Activated T-helper 2 cell treated with anti-CD3 and anti-CD28 coated beads, Interferon-gamma antibody, Interleukin-2, Interleukin-4, amounts not matched to agents 10 μg/mL and 5 μg/mL and 100 μg/mL, durations not matched to agents 14 hours and 24 hours and 36 hours (primary cell): ENCODE data around the gene PHOX2B. TPM values are rescaled to one million over a fixed set of nuclear protein-coding genes. Genes with fewer than 3 reads are reported as not detected.

Experiments
- total RNA-seq: library from RNA; stranded (reverse); gene quantifications from 2 replicates; pipeline ENCODE4 v1.2.3, GENCODE V29; 2022

PHOX2B gene
- total RNA-seq, 1 donor from 2014 or later = not detected

Other genes starting within 250 kb of the PHOX2B start
- gene LIMCH1, start 210.6 kb downstream of the PHOX2B start, total RNA-seq = not detected in 2 replicates
- gene TMEM33, start 186.7 kb upstream of the PHOX2B start, total RNA-seq = 76.7 and 84.0 TPM in 2 replicates
- 0.11 and 0.18 TPM in 2 replicates for gene DCAF4L1, start 233.0 kb upstream of the PHOX2B start, total RNA-seq
- gene SLC30A9, start 241.8 kb upstream of the PHOX2B start, total RNA-seq = 49.9 and 51.7 TPM in 2 replicates